Measurements from ENCODE around the gene LILRA5. TPM values are rescaled to one million over a fixed set of nuclear protein-coding genes. Genes with fewer than 3 reads are reported as not detected.

Gene LILRA5
- total RNA-seq, 1 experiment from 2014 or later = not detected

DNA sequence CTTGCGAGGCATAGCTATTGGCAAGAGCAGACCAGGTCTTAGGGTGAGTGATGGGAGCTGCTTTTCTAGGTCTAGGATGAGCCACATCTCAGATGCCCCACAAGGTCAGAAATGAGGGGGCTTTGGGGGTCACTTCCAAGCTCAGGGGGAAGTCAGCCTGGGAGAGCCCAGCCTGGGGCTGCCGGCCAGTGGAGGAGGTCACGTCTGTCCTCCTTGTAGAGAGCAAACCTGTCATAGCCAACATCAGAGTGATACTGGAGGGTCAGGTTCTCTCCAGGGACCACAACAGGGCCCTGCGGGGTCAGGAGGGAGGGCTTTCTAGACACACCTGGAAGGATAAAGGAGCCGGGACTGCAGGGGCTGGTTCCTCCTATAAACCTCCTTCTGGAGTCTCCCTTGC, 2.4 kb downstream of the LILRA5 start:
- Mint-ChIP-seq H3K27me3 (ENCODE audit: low read depth) (peaks cover 26% of the 10 kb centered on the region), H3K9me3 (peaks cover 14% of the 10 kb centered on the region), H3K4me1 (no peaks in the 10 kb centered on the region), H3K27ac (no peak overlapping the region), H3K4me3 (no peak overlapping the region), H3K36me3 (no peaks in the 10 kb centered on the region)
- ATAC-seq = no peak
- TF ChIP-seq SMAD3 (CRISPR knock-in tag; IDR thresholded peaks at IDR 0.05; ENCODE audit: borderline replicate concordance) = no peak
- no peak for TF ChIP-seq SMAD4 (CRISPR knock-in tag; IDR thresholded peaks at IDR 0.05)
- TF ChIP-seq, protein P1, sequence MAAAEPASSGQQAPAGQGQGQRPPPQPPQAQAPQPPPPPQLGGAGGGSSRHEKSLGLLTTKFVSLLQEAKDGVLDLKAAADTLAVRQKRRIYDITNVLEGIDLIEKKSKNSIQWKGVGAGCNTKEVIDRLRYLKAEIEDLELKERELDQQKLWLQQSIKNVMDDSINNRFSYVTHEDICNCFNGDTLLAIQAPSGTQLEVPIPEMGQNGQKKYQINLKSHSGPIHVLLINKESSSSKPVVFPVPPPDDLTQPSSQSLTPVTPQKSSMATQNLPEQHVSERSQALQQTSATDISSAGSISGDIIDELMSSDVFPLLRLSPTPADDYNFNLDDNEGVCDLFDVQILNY (CRISPR knock-in tag; IDR thresholded peaks at IDR 0.05) = no peak
- TF ChIP-seq EMX1 (CRISPR knock-in tag; IDR thresholded peaks at IDR 0.05) = no peak
- TF ChIP-seq, protein P2, sequence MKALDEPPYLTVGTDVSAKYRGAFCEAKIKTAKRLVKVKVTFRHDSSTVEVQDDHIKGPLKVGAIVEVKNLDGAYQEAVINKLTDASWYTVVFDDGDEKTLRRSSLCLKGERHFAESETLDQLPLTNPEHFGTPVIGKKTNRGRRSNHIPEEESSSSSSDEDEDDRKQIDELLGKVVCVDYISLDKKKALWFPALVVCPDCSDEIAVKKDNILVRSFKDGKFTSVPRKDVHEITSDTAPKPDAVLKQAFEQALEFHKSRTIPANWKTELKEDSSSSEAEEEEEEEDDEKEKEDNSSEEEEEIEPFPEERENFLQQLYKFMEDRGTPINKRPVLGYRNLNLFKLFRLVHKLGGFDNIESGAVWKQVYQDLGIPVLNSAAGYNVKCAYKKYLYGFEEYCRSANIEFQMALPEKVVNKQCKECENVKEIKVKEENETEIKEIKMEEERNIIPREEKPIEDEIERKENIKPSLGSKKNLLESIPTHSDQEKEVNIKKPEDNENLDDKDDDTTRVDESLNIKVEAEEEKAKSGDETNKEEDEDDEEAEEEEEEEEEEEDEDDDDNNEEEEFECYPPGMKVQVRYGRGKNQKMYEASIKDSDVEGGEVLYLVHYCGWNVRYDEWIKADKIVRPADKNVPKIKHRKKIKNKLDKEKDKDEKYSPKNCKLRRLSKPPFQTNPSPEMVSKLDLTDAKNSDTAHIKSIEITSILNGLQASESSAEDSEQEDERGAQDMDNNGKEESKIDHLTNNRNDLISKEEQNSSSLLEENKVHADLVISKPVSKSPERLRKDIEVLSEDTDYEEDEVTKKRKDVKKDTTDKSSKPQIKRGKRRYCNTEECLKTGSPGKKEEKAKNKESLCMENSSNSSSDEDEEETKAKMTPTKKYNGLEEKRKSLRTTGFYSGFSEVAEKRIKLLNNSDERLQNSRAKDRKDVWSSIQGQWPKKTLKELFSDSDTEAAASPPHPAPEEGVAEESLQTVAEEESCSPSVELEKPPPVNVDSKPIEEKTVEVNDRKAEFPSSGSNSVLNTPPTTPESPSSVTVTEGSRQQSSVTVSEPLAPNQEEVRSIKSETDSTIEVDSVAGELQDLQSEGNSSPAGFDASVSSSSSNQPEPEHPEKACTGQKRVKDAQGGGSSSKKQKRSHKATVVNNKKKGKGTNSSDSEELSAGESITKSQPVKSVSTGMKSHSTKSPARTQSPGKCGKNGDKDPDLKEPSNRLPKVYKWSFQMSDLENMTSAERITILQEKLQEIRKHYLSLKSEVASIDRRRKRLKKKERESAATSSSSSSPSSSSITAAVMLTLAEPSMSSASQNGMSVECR (CRISPR knock-in tag; IDR thresholded peaks at IDR 0.05; ENCODE audit: borderline replicate concordance) = no peak
- TF ChIP-seq, protein P3, sequence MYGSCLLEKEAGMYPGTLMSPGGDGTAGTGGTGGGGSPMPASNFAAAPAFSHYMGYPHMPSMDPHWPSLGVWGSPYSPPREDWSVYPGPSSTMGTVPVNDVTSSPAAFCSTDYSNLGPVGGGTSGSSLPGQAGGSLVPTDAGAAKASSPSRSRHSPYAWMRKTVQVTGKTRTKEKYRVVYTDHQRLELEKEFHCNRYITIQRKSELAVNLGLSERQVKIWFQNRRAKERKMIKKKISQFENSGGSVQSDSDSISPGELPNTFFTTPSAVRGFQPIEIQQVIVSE (CRISPR knock-in tag; IDR thresholded peaks at IDR 0.05; ENCODE audit: borderline replicate concordance) = no peak
- TF ChIP-seq, protein P4, sequence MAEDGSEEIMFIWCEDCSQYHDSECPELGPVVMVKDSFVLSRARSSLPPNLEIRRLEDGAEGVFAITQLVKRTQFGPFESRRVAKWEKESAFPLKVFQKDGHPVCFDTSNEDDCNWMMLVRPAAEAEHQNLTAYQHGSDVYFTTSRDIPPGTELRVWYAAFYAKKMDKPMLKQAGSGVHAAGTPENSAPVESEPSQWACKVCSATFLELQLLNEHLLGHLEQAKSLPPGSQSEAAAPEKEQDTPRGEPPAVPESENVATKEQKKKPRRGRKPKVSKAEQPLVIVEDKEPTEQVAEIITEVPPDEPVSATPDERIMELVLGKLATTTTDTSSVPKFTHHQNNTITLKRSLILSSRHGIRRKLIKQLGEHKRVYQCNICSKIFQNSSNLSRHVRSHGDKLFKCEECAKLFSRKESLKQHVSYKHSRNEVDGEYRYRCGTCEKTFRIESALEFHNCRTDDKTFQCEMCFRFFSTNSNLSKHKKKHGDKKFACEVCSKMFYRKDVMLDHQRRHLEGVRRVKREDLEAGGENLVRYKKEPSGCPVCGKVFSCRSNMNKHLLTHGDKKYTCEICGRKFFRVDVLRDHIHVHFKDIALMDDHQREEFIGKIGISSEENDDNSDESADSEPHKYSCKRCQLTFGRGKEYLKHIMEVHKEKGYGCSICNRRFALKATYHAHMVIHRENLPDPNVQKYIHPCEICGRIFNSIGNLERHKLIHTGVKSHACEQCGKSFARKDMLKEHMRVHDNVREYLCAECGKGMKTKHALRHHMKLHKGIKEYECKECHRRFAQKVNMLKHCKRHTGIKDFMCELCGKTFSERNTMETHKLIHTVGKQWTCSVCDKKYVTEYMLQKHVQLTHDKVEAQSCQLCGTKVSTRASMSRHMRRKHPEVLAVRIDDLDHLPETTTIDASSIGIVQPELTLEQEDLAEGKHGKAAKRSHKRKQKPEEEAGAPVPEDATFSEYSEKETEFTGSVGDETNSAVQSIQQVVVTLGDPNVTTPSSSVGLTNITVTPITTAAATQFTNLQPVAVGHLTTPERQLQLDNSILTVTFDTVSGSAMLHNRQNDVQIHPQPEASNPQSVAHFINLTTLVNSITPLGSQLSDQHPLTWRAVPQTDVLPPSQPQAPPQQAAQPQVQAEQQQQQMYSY (CRISPR knock-in tag; IDR thresholded peaks at IDR 0.05) = no peak
- no peak for TF ChIP-seq ZNF263 (CRISPR knock-in tag; IDR thresholded peaks at IDR 0.05; ENCODE audit: low read depth)
- TF ChIP-seq, protein P5, sequence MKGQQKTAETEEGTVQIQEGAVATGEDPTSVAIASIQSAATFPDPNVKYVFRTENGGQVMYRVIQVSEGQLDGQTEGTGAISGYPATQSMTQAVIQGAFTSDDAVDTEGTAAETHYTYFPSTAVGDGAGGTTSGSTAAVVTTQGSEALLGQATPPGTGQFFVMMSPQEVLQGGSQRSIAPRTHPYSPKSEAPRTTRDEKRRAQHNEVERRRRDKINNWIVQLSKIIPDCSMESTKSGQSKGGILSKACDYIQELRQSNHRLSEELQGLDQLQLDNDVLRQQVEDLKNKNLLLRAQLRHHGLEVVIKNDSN (CRISPR knock-in tag; IDR thresholded peaks at IDR 0.05) = no peak
- TF ChIP-seq GTF2I (CRISPR knock-in tag; conservative IDR thresholded peaks at IDR 0.05) = no peak
- ChIA-PET CTCF (interaction anchor here (0.7 to 1.9 kb wide), 3 partner anchors 15 to 1375 kb away, joined by 3 to 6 read pairs (median 4); no protein-coding TSS in a partner anchor), POLR2A (interaction anchor here (0.6 kb wide), 1 partner anchor 1324 kb away, joined by 4 read pairs; no protein-coding TSS in a partner anchor)
- DNase-seq (ENCODE audit: low spot score) = no peak

DNA sequence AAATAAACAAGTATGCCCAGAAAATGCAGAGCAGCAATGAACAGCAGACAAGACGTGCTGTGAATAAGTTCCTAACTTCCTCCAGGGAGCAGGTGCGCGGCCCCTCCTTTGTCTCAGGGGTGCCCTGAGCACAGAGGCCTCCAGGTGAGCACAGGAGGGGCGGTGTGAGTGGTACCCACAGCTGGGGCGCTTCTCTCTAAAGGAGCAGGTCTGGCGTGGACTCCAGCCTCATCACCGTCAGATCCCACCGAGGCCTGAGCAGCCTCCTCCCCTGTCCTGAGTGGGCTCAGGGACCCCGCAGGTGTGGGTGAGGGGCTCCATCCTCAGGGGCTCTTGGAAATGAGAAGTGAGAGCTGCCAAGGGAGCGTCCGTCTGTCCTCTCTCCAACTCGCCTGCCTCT, 3.2 kb downstream of the LILRA5 start:
- Mint-ChIP-seq H3K9me3 (peaks cover 14% of the 10 kb centered on the region), H3K27ac (no peak overlapping the region), H3K27me3 (ENCODE audit: low read depth) (peaks cover 26% of the 10 kb centered on the region), H3K4me1 (no peaks in the 10 kb centered on the region), H3K36me3 (no peaks in the 10 kb centered on the region), H3K4me3 (no peak overlapping the region)
- DNase-seq (ENCODE audit: low spot score) (no peak), ATAC-seq (no peak)
- POLR2A ChIA-PET = no interaction called here
- CTCF ChIA-PET = interaction anchor here (1.0 to 1.9 kb wide), 2 partner anchors 16 to 44 kb away, joined by 4 to 6 read pairs; no protein-coding TSS in a partner anchor
- TF ChIP-seq ESRRA (CRISPR knock-in tag; IDR thresholded peaks at IDR 0.05; ENCODE audit: borderline replicate concordance) = no peak
- TF ChIP-seq, protein P6, sequence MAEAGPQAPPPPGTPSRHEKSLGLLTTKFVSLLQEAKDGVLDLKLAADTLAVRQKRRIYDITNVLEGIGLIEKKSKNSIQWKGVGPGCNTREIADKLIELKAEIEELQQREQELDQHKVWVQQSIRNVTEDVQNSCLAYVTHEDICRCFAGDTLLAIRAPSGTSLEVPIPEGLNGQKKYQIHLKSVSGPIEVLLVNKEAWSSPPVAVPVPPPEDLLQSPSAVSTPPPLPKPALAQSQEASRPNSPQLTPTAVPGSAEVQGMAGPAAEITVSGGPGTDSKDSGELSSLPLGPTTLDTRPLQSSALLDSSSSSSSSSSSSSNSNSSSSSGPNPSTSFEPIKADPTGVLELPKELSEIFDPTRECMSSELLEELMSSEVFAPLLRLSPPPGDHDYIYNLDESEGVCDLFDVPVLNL (CRISPR knock-in tag; IDR thresholded peaks at IDR 0.05; ENCODE audit: borderline replicate concordance, low read depth) = no peak
- no peak for TF ChIP-seq CREM (CRISPR knock-in tag; IDR thresholded peaks at IDR 0.05)
- TF ChIP-seq, protein P7, sequence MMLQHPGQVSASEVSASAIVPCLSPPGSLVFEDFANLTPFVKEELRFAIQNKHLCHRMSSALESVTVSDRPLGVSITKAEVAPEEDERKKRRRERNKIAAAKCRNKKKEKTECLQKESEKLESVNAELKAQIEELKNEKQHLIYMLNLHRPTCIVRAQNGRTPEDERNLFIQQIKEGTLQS (CRISPR knock-in tag; conservative IDR thresholded peaks at IDR 0.05) = no peak
- TF ChIP-seq, protein P8, sequence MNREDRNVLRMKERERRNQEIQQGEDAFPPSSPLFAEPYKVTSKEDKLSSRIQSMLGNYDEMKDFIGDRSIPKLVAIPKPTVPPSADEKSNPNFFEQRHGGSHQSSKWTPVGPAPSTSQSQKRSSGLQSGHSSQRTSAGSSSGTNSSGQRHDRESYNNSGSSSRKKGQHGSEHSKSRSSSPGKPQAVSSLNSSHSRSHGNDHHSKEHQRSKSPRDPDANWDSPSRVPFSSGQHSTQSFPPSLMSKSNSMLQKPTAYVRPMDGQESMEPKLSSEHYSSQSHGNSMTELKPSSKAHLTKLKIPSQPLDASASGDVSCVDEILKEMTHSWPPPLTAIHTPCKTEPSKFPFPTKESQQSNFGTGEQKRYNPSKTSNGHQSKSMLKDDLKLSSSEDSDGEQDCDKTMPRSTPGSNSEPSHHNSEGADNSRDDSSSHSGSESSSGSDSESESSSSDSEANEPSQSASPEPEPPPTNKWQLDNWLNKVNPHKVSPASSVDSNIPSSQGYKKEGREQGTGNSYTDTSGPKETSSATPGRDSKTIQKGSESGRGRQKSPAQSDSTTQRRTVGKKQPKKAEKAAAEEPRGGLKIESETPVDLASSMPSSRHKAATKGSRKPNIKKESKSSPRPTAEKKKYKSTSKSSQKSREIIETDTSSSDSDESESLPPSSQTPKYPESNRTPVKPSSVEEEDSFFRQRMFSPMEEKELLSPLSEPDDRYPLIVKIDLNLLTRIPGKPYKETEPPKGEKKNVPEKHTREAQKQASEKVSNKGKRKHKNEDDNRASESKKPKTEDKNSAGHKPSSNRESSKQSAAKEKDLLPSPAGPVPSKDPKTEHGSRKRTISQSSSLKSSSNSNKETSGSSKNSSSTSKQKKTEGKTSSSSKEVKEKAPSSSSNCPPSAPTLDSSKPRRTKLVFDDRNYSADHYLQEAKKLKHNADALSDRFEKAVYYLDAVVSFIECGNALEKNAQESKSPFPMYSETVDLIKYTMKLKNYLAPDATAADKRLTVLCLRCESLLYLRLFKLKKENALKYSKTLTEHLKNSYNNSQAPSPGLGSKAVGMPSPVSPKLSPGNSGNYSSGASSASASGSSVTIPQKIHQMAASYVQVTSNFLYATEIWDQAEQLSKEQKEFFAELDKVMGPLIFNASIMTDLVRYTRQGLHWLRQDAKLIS (CRISPR knock-in tag; IDR thresholded peaks at IDR 0.05; ENCODE audit: borderline replicate concordance) = no peak
- TF ChIP-seq, protein P9, sequence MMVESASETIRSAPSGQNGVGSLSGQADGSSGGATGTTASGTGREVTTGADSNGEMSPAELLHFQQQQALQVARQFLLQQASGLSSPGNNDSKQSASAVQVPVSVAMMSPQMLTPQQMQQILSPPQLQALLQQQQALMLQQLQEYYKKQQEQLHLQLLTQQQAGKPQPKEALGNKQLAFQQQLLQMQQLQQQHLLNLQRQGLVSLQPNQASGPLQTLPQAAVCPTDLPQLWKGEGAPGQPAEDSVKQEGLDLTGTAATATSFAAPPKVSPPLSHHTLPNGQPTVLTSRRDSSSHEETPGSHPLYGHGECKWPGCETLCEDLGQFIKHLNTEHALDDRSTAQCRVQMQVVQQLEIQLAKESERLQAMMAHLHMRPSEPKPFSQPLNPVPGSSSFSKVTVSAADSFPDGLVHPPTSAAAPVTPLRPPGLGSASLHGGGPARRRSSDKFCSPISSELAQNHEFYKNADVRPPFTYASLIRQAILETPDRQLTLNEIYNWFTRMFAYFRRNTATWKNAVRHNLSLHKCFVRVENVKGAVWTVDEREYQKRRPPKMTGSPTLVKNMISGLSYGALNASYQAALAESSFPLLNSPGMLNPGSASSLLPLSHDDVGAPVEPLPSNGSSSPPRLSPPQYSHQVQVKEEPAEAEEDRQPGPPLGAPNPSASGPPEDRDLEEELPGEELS (CRISPR knock-in tag; IDR thresholded peaks at IDR 0.05) = no peak

All from WTC11 (cell line).